ENCODE measurements around the gene IQGAP1. TPM values are rescaled to one million over a fixed set of nuclear protein-coding genes. Genes with fewer than 3 reads are reported as not detected.

IQGAP1 gene
- polyA plus RNA-seq, 2 of the 4 experiments (the other 2 are of a cell fraction): 100 to 168 TPM

- ATAC-seq: no peak
- H3K9me3 ChIP-seq: no peaks in the 10 kb centered on the region
- no peak overlapping the region for H3K4me2 ChIP-seq
- no peak overlapping the region for H3K27ac ChIP-seq
- no peak for DNase-seq (ENCODE audit: low read depth in 1 of 2, low spot score in 1 of 2)
- WGBS (ENCODE audit: missing lambda C conversion rate): 25% methylated on average over 1 of the region's 1 CpG
- no peak for TF ChIP-seq MAZ (IDR thresholded peaks at IDR 0.05; ENCODE audit: borderline replicate concordance, low read depth, low read length)
- TF ChIP-seq HOXB13 (CRISPR knock-in tag; IDR thresholded peaks at IDR 0.05; ENCODE audit: low read depth): no peak
- TF ChIP-seq SREBF2 (IDR thresholded peaks at IDR 0.05): no peak
- no peak for TF ChIP-seq MAFK (IDR thresholded peaks at IDR 0.05; ENCODE audit: partially characterized antibody)
- TF ChIP-seq EP300 (IDR thresholded peaks at IDR 0.05): no peak
- no peak for TF ChIP-seq E2F6 (IDR thresholded peaks at IDR 0.05; ENCODE audit: borderline replicate concordance, low read depth)
- TF ChIP-seq FOSL2 (IDR thresholded peaks at IDR 0.05): no peak
- no peak for TF ChIP-seq FOSL2 (CRISPR knock-in tag; IDR thresholded peaks at IDR 0.05)
- TF ChIP-seq HOXA7 (CRISPR knock-in tag; IDR thresholded peaks at IDR 0.05): no peak
- TF ChIP-seq CHD4 (IDR thresholded peaks at IDR 0.05; ENCODE audit: borderline replicate concordance): no peak
- no peak for TF ChIP-seq TP53 (CRISPR knock-in tag; IDR thresholded peaks at IDR 0.05)
- TF ChIP-seq JUNB (IDR thresholded peaks at IDR 0.05): no peak
- ChIA-PET POLR2A (interaction anchor here (0.5 to 1.3 kb wide), 3 partner anchors 46 to 163 kb away, joined by 3 read pairs; no protein-coding TSS in a partner anchor), CTCF (interaction anchor here (0.7 to 20.3 kb wide), 75 partner anchors 9 to 503 kb away, joined by 3 to 412 read pairs (median 10); partner anchors contain the start of genes BLM, CRTC3, IQGAP1 and SEMA4B)
- H3K4me3 ChIP-seq: no peak overlapping the region
- FAIRE-seq: peak; percentile 18
- H3K4me1 ChIP-seq: no peaks in the 10 kb centered on the region
Observed at GRCh38 chr15:90483012-90483307, 94.9 kb downstream of the IQGAP1 start.

- FAIRE-seq (no peak), DNase-seq (ENCODE audit: low read depth in 1 of 2, low spot score in 1 of 2) (no peak), ATAC-seq (no peak)
- ChIA-PET POLR2A (no interaction called here), CTCF (interaction anchor here (0.6 to 20.3 kb wide), 27 partner anchors 9 to 402 kb away, joined by 3 to 412 read pairs (median 23); partner anchors contain the start of gene ZNF774)
- Histone ChIP-seq H3K27ac (no peak overlapping the region), H3K4me2 (no peak overlapping the region), H3K4me1 (no peaks in the 10 kb centered on the region), H3K9me3 (no peaks in the 10 kb centered on the region), H3K4me3 (no peak overlapping the region)
- WGBS (ENCODE audit: missing lambda C conversion rate): 94% methylated on average over 2 of the region's 2 CpGs
- peak; percentile 92 for TF ChIP-seq MAFK (IDR thresholded peaks at IDR 0.05; ENCODE audit: partially characterized antibody)
- TF ChIP-seq NR3C1 (IDR thresholded peaks at IDR 0.05): no peak
- TF ChIP-seq CBX8 (IDR thresholded peaks at IDR 0.05): no peak
- TF ChIP-seq E2F6 (IDR thresholded peaks at IDR 0.05; ENCODE audit: borderline replicate concordance, low read depth): no peak
Observed at GRCh38 chr15:90483637-90484036, 95.6 kb downstream of the IQGAP1 start.

GRCh38 chr15:90487186-90487585, 99.1 kb downstream of the IQGAP1 start:
- no peak for TF ChIP-seq FOSB (CRISPR knock-in tag; IDR thresholded peaks at IDR 0.05)
- no peak for TF ChIP-seq ZSCAN20 (CRISPR knock-in tag; IDR thresholded peaks at IDR 0.05)
- TF ChIP-seq CEBPB (IDR thresholded peaks at IDR 0.05): no peak
- no peak for TF ChIP-seq FOXS1 (CRISPR knock-in tag; IDR thresholded peaks at IDR 0.05)
- no peak for TF ChIP-seq POLR2AphosphoS2 (conservative IDR thresholded peaks at IDR 0.05; ENCODE audit: low read length)
- TF ChIP-seq CBX2 (IDR thresholded peaks at IDR 0.05; ENCODE audit: borderline replicate concordance, low read depth): no peak
- TF ChIP-seq PHF8 (IDR thresholded peaks at IDR 0.05; ENCODE audit: borderline replicate concordance, low read depth): no peak
- no peak for TF ChIP-seq KDM5A (IDR thresholded peaks at IDR 0.05)
- TF ChIP-seq RFX5 (IDR thresholded peaks at IDR 0.05): no peak
- TF ChIP-seq HDAC2 (IDR thresholded peaks at IDR 0.05): no peak
- TF ChIP-seq CHD4 (IDR thresholded peaks at IDR 0.05; ENCODE audit: borderline replicate concordance): no peak
- TF ChIP-seq FOSL2 (IDR thresholded peaks at IDR 0.05): no peak
- no peak for TF ChIP-seq FOSL2 (CRISPR knock-in tag; IDR thresholded peaks at IDR 0.05)
- TF ChIP-seq MAX (IDR thresholded peaks at IDR 0.05): no peak

More at GRCh38 chr15:90487186-90487585, 99.1 kb downstream of the IQGAP1 start:
- FAIRE-seq (no peak), ATAC-seq (no peak), DNase-seq (ENCODE audit: low read depth in 1 of 2, low spot score in 1 of 2) (no peak)
- CTCF ChIA-PET: interaction anchor here (1.3 to 20.3 kb wide), 4 partner anchors 119 to 194 kb away, joined by 3 to 412 read pairs (median 88); no protein-coding TSS in a partner anchor
- H3K9me3 ChIP-seq: no peaks in the 10 kb centered on the region
- H3K4me3 ChIP-seq: no peak overlapping the region
- no peak overlapping the region for H3K4me2 ChIP-seq
- WGBS (ENCODE audit: missing lambda C conversion rate): 86% methylated on average over 8 of the region's 8 CpGs
- no peak overlapping the region for H3K27ac ChIP-seq
- H3K4me1 ChIP-seq: 0 out of 3 replicates have a peak, but pooled peaks cover 3% of the 10 kb centered on the region
- POLR2A ChIA-PET: no interaction called here

Measured in A549 (cell line).